GM18909 (cell line): ENCODE measurements around the gene DMXL1.
"Not testable (repeated sequence)": the region's sequence is repeated elsewhere in the genome, so short reads cannot be mapped to it uniquely, and the experiment has no call there.

Experiments used
- ATAC-seq: cut with Tn5 transposase; IDR thresholded peaks from one replicate; pipeline ENCODE4 v1.9.1; 2021; ENCODE audit warnings: mild to moderate bottlenecking; ENCODE audit not compliant: unreplicated experiment, poor library complexity

Gene DMXL1

DNA sequence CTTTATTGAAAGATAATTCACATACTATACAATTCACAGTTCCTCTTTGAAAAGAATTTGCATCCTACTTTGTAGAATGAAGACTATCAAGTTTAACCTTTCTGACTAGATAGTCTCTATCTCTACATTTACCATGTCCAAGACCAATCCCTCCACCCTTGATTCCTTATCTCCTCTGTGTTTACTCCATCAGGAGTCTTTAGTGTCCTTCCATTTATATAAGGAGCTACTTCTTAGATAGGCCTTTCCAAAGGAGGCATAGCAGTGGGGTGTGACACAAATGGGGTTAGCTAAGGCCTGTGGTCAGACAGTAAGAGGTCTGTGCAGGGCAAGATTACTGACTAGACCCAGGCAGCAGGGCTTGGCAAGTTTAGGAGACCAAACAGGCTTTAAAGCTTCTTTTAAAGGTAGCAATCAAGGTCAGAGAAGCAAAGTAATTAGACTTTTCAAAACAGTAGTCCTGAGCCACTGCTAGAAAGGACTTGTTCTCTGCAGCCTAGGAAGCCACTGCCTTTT, 11.1 kb upstream of the DMXL1 start:
- peak; percentile 52 for ATAC-seq

DNA sequence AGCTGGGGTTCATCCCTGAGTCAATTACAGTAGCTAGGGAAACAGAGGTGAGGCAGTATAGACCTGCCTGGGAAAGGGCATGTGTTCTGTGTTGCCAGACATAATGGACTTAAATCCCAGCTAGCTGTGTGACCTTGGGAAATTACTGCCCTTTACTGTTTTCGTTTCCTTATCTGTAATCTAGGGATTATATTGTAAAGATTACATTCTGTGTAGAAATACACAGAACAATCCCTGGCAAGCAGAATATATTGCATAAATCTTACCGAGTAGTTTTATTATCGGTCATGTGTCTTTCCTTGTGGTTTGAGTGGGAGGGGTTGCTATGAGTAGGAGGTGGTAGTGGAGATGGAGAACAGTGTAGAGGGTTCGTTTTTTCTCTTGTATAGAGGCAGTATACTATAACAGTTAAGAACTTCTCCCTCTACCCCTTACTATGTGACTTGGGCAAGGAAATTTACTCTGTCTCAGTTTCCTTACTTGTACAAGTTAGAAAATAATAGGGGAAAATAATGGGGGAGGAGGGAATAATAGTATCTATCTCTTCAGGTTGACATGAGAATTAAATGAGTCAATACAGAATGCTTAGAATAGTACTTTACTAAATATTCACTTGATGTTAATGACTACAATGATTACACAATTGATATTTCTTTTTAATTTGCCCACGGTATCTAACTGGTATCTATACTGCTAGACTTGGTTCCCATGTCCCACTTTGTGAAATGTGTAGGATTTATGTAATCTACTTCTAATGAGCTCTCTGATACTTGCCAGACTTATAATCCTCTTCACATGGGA, 7.1 kb upstream of the DMXL1 start:
- ATAC-seq: peak; percentile 81

DNA sequence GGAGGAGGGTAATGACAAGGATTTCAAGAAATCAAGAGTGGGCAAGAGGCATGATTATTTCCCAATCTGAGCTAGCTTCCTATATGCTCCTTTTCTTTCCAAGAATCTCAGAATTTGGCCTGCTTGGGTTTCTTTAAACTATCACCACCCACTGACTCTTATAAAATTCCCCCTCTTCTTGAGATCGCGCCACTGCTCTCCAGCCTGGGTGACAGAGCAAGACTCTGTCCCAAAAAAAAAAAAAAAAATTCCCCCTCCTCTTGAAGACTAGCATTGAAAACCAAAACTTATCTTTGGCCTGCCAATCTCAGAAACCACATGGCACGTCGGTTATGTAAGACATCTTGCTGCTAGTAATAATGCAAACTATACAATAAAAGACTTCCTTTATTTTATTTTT, 3.4 kb upstream of the DMXL1 start:
- ATAC-seq: no peak

DNA sequence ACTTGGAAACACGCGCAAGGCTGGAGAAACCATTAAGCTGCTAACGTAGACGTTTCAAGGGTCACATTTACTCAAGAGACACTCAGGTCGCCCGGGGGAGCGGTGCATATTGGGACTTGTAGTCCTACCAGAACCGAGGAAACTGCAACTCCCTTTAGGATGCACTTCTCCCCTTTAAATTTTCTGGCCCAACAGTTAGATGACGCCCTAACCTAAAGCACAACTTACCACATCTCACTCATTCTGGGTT, 384 bp upstream of the DMXL1 start:
- ATAC-seq: peak; percentile 61

DNA sequence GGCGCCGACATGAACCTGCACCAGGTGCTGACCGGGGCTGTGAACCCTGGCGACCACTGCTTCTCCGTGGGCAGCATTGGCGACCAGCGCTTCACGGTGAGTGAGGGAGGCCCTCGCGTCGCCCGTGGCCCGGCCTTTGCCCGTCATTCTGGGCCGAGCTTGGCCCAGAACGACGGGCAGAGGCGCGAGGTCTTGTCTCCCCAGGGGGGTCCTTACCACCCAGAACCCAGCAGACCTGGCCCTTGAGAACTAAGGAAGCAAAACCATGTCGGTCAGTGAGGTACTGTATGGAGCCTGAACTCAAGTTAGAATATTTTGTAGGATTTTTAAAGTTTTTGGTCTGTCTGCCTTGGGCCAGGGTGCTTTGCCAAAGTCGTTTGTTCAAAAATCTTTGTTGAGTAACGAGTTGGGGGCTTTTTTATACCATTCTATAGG, 691 bp downstream of the DMXL1 start:
- ATAC-seq: peak; percentile 17

DNA sequence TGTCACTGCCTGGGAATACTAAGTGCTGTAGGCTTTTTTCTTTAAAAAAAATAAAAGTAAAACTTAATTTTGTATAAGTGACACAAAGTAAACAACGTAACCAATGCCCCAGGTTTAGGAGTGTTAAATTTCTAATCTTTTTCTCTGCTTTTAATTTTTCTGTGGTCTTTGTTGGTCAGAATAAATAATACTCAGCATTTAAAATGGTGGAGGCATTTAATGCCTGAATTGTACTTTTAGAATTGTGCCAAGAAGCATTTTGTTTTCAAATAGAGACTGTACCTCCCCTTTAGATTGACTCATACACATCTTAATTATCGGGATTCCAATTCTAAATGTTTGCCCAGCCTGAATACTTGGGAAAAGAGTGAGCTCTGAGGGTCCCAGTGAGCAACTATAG, 1.6 kb downstream of the DMXL1 start:
- no peak for ATAC-seq

DNA sequence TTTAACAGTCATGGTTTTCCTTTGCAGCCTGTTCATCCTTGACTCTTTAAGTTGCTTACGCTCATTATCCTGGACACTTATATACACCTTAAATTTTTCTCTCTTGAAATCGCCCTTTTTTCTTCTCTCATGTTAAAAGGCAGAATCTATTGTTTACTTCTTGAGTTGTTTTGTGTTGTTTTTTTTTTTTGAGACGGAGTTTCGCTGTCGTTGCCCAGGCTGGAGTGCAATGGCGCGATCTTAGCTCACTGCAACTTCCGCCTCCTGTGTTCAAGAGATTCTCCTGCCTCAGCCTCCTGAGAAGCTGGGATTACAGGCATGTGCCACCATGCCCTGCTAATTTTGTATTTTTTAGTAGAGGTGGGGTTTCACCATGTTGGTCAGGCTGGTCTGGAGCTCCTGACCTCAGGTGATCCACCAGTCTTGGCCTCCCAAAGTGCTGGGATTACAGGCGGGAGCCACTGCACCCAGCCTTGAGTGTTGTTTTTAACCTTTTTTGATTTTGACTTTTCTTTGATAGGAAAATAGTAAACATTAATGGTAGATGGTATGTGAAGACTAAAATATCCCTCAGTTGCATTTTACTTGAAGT, 3.0 kb downstream of the DMXL1 start:
- not testable (repeated sequence) for ATAC-seq

DNA sequence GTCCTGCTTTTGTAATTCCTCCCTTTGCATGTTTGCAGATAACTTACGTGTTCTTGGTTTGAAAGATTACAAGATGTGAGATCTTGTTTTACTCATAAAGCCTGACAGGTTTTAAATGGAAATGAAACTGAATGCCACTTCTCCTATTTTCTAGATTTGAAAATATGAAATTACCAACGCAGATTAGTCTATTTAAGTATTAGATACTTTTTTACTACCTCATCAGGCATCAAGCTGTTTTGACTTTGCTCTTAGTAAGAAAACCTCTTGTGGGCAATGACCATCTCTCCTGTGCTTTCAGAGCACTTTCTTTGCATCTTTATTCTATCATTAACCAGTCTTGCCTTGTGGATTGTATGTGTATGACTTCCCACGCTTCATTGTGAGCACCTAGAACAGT, 3.5 kb downstream of the DMXL1 start:
- peak; percentile 35 for ATAC-seq

DNA sequence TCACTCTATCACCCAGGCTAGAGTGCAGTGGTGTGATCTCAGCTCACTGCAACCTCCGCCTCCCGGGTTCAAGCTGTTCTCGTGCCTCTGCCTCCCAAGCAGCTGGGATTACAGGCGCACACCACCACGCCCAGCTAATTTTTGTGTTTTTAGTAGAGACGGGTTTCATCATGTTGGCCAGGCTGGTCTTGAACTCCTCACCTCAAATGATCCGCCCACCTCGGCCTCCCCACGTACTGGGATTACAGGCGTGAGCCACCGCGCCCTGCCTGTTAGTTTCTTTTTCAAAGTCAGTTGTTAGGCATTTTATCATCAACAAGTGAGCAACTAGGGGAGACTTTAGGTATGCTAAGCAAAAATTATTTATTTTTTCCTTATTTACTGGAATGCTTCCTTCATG, 4.4 kb downstream of the DMXL1 start:
- ATAC-seq: not testable (repeated sequence)

DNA sequence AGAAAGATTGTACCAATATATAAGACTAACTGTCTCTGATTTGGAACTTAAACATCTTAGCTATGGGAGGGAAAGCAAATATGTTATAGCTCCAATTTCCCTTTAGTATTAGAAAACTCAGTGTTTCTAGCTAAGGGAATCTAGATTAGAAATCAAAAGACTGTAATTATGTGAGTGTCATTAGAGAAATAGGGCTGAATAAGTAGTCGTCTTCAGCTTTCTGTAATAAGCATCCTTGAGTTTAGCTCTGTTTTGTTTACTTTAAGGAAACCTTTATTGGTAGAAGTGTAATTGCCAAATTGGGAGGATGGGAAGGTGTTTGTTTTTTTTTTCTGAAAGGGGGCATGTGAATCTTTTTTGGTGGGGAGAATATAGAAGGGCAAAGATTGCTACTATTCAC, 5.2 kb downstream of the DMXL1 start:
- ATAC-seq: no peak

DNA sequence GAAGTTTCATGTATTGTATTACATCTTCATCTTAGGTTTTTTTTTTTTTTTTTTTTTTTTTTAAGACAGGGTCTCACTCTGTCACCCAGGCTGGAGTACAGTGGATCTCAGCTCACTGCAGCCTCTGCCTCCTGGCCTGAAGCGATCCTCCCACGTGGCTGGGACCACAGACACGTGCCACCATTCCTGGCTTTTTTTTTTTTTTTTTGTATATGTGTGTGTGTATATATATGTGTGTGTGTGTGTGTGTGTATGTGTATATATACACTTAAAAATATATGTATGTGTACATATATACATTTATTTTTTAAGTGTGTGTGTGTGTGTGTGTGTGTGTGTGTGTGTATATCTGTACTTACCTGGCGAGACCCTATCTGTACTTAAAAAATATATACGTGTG, 6.6 kb downstream of the DMXL1 start:
- no peak for ATAC-seq

DNA sequence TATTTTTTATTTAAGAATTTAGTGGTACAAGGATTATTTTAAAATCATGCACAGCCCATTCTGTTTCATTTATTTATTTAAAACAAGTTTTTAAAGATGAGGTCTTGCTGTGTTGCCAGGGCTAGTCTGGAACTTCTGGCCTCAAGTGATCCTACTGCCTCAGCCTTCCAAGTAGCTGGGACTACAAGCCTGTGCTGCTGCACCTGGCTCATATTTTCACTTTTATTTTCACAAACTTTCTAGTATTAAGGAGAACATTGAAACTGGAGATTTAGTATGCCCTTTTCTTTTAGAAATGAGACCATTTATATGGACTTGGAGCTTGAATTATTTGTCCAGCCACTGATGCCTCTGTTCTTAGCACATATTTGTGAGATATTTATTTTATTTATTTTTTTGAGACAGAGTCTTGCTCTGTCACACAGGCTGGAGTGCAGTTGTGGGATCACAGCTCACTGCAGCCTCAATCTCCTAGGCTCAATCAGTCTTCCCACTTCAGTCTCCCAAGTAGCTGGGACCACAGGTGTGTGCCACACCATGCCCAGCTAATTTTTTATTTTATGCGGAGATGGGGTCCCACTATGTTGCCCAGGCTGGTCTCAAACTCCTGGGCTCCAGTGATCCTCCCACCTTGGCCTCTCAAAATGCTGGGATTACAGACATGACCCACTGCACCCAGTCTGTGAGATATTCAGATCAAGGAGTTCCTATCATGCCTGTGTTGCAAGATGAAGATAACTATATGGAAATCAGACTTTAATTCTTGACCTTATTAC, 7.4 kb downstream of the DMXL1 start:
- ATAC-seq: no peak

DNA sequence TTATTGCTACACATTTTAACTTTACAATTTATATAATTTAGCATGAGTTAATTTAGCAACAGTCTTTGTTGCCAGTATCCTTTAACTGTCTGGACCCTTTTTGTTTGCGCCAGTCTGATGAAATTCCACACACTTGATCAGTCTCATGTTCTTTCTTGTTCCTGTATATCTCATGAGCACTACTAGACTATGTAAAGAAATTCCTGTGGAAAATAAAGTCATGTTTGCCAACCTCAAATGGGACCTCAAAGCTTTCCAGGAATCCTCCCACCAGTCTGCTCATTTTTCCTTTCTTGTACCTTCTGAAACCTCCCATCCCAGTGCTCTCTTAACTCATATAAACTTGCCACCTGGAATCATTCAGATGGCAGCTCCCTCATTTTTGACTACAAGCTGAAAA, 8.0 kb downstream of the DMXL1 start:
- no peak for ATAC-seq

DNA sequence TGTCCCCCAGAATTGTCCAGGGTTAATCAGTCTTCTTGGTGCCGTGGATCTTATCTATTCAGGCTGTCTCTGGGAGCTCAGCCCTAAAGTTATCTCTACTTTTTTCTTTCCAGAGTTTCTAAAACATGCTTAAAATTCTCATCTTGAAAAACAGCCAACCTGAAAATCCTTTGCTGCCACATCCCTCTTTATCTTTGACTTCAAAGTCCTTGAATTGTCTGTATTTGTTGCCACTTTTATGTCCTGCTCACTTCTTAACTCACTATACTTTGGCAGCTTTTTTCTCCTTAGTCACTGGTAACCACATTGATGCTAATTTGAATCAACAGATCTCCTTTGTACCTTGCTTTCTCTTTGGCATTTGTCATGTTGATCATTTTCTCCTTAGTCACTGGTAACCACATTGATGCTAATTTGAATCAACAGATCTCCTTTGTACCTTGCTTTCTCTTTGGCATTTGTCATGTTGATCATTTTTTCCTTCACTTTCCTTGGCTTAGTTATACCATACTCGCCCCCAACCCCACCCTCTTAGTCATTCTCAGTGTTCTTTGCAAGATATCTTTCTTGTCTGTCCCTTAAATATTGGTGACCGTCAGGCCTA, 8.5 kb downstream of the DMXL1 start:
- ATAC-seq: peak; percentile 52

DNA sequence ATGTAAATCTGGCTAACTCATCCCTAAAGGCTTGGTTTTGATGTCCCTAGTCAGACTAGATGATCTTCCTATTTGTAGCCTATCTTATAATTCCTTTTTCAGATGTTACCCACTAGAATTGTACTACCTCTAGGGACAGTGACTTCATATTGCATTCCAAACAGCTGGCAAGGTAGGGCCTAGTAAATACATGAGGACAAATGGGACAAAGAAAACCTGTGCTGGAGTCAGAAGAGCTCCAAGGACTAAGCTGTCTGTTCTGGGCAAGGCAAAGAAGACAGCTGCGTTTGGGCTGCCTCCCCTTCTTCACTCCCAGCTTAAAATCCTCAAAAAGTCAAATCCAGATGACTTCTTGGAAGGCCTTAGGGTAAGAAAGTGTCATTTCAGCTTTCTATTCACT, 10.0 kb downstream of the DMXL1 start:
- ATAC-seq: no peak

DNA sequence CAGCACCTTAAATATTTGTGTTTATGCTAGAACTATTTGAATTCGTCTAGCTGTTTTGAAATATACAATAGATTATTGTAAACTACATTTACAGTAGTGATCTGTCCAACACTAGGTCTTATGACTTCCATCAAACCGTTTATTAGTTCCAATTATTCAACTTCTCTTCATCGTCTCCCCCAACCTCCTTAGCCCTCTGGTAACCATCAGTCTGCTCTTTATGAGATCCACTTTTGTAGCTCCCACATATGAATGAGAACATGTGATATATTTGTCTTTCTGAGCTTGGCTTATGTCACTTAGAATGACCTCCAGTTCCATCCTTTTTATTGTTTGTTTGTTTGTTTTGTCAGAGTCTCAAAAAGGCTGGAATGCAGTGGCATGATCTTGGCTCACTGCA, 11.8 kb downstream of the DMXL1 start:
- no peak for ATAC-seq

DNA sequence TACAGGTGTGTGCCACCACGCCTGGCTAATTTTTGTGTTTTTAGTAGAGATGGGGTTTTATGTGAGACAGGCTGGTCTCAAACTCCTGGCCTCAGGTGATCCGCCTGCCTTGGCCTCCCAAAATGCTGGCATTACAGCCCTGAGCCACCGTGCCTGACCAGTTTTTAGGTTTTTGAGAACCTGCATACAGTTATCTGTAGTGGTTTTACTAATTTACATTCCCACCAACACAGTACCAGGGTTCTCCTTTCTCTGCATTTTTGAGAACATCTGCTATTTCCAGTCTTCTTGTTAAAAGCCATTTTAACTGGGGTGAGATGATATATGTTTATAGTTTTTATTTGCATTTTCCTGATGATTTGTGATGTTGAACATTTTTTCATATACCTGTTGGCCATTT, 12.8 kb downstream of the DMXL1 start:
- no peak for ATAC-seq

DNA sequence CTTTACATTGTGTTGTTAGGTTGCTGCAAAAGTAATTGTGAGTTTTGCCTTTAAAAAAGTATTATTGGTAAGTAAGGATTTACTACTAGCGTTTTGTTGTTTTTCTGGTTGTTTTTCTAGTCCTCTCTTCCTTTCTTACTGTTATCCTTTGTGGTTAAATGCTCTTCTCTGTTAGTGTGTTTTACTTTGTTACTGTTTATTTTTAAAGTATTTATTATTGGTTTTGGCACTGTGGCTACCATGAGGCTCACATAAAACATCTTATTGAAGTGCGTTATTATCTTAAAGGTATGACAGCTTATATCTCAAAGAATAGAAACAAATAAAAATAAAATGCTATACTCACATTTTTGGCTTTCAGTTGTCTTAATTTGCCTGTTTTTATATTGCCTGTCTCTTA, 17.6 kb downstream of the DMXL1 start:
- no peak for ATAC-seq

DNA sequence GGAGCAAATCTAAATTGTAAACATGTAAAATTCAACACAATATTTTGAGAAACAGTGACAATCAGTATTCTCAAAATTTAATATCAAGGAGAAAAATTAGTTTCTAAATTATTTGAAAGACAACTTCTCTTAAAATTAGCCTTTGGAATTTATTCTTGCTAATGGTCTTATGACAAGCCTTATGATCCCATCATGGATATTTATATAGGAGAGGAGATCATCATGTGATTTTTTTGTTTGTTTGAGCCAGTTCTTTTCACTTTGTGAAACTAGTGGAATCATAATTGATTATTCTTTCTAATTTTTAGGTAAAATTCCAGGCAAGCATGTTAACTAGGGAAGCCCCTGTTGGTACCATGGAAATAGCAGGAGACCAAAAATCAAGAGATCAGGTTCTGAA, 24.7 kb downstream of the DMXL1 start:
- ATAC-seq: no peak

DNA sequence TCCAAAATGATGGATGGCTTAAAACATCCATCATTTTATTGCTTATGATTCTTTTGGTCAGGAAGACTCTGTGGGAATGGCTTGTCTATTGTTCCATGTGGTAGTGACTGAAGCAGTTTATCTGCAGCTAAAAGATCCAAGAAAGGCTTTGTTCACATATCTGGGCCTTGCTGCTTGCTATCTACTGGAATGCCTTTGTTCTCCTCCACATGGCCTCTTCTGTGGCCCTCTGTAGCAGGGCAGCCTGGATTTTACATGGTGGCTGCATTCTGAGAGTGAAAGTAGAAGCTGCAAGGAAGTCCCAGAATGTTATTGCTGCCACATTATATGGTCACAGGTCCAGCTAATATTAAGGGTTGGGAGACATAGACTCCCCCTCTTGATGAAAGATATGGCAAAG, 35.1 kb downstream of the DMXL1 start:
- no peak for ATAC-seq

DNA sequence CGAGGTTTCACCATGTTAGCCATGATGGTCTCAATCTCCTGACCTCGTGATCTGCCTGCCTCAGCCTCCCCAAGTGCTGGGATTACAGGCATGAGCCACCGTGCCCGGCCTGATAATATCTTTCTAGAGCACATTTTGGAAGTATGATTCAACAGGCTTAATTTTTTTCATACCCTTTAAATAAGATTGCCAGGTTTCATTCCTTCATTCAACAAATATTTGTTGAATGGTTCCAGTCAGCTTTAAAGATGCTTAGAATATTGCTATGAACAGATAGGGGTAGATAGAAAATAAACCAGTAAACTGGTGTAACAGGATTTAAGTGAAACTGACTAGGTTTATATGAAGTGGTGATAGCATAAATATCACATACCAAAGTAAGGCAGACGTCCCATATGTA, 41.3 kb downstream of the DMXL1 start:
- ATAC-seq: no peak
